Cardiac ventricle fibroblast (primary cell): ENCODE data around the gene SEC31A. TPM values are rescaled to one million over a fixed set of nuclear protein-coding genes. Genes with fewer than 3 reads are reported as not detected.

ENCODE experiments used
- total RNA-seq: library from RNA; depleted of rRNA; stranded (reverse); fragments of >200 nt; gene quantifications from 2 replicates; pipeline ENCODE4 v1.2.3, GENCODE V29; 2015

Gene SEC31A
- 234 and 241 TPM in 2 replicates for total RNA-seq

GRCh38 chr4:82890901-82891706 is at the start of gene SEC31A:
Gene SEC31A (minus strand): TSS chr4:82891153. CDS start chr4:82881936, 9,217 bp downstream.

GRCh38 chr4:82900411-82901182 is 9.6 kb upstream of the SEC31A start, which contains the start of gene THAP9:
Gene THAP9 (plus strand): TSS chr4:82900735. CDS start chr4:82900803, 68 bp downstream.

GRCh38 chr4:82798168-82799005 is 92.6 kb downstream of the SEC31A start, which contains the start of gene SCD5:
Gene SCD5 (minus strand): TSS chr4:82798796. CDS start chr4:82798537, 259 bp downstream.

Other genes with a start within 250 kb of the SEC31A start
- 26.8 and 32.6 TPM in 2 replicates for gene SCD5, start 92.4 kb downstream of the SEC31A start, total RNA-seq
- gene THAP9, start 9.6 kb upstream of the SEC31A start, total RNA-seq = 1.8 and 4.4 TPM in 2 replicates
- 4.2 and 7.0 TPM in 2 replicates for gene LIN54, start 119.7 kb upstream of the SEC31A start, total RNA-seq
- 30.6 and 33.9 TPM in 2 replicates for gene COPS4, start 144.0 kb upstream of the SEC31A start, total RNA-seq
- gene PLAC8, start 223.6 kb upstream of the SEC31A start, total RNA-seq = not detected in 2 replicates